KG1 (cell line): ENCODE data around the gene SLC26A8.
"Not testable (repeated sequence)": the region's sequence is repeated elsewhere in the genome, so short reads cannot be mapped to it uniquely, and the experiment has no call there.

Experiments
- DNase-seq: peaks from one replicate; lab custom pipeline; 2025; lab: John Stamatoyannopoulos, UW

Gene SLC26A8

GRCh38 chr6:35911871-35912653 is 112.4 kb downstream of the SLC26A8 start:
- DNase-seq, result no peak

- DNase-seq, result not testable (repeated sequence)
These were observed 114.9 kb downstream of the SLC26A8 start for GRCh38 chr6:35909571-35909970.

GRCh38 chr6:35908753-35909401 is 115.6 kb downstream of the SLC26A8 start:
- DNase-seq, result not testable (repeated sequence)

DNA sequence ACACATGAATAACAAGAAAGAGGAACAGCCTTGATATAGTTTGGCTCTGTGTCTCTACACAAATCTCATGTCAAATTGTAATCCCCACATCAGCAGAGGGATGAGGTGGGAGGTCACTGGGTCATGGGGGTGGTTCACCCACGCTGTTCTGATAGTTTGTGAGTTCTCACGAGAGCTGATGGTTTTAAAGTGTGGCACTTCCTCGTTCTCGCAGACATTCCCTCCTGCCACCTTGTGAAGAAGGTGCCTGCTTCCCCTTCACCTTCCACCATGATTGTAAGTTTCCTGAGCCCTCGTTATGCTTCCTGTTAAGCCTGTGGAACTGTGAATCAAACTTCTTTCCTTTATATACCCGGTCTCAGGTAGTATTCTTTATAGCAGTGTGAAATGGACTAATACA is 116.7 kb downstream of the SLC26A8 start:
- DNase-seq, result no peak

- DNase-seq, result no peak
These were observed 118.0 kb downstream of the SLC26A8 start for GRCh38 chr6:35906499-35906846.

GRCh38 chr6:35905841-35906498 is 118.5 kb downstream of the SLC26A8 start:
- DNase-seq, result no peak

DNA sequence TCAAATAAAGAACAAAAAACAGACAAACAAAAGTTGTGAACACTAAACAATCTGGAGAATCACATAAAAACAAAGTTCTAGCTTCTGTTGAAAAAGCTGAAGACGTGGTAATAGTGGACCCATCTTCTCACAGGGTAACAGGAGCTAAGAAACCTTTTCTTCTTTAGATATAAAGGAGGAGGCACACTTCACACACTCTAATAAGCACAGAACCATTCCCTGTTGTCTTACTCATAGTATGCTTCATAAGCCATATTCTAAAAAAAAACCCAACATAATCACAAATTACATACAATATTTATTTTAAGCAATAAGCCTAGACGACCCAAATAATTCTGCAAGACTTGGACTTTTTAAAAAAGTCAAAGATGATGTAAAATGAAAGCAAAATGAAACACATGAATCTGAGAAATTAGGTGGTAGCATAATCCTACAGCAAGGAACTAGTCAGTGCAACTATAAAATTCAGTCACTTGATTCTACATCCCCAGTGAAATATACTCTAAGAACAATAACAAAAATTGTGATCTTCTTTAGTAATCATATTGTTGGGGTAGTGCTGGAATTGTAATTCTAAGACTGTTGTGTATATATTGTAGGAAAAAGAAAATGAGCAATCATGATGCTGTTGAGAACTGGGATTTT is 119.2 kb downstream of the SLC26A8 start:
- DNase-seq, result no peak

DNA sequence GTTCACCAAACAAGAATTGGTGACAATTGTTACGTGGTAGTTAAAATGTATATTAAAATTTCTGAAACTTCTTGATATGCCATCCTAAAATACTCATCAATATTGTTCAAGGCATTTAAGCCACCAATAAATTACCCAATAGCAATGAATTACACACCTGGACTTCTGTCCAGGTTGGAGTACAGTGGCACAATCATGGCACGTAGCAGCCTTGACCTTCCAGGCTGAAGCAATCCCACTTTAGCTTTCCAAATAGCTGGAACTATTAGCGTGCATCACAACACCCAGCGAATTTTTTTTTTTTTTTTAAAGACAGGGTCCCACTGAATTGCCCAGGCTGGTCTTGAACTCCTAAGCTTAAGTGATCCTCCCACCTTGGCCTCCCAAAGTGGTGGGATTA is 120.8 kb downstream of the SLC26A8 start:
- no peak for DNase-seq

GRCh38 chr6:35900448-35900847 is 124.0 kb downstream of the SLC26A8 start:
- no peak for DNase-seq

DNA sequence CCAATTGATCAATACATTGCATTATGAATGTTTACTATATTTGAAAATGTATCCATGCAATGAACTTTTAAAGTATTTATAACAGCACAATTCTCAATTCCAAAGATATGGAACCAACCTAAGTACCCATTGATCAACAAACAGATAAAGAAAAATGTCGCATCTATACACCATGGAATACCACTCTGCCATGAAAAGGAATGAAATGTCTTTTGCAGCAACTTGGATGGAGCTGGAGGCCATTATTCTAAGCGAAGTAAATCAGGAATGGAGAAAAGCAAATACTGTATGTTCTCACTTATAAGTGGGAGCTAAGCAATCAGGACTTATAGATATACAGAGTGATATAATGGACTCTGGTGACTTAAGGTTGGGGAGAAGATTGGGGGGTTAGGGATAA is 126.4 kb downstream of the SLC26A8 start:
- no peak for DNase-seq

GRCh38 chr6:35897486-35897885 is 127.0 kb downstream of the SLC26A8 start:
- no peak for DNase-seq

GRCh38 chr6:35897036-35897435 is 127.4 kb downstream of the SLC26A8 start:
- no peak for DNase-seq

DNA sequence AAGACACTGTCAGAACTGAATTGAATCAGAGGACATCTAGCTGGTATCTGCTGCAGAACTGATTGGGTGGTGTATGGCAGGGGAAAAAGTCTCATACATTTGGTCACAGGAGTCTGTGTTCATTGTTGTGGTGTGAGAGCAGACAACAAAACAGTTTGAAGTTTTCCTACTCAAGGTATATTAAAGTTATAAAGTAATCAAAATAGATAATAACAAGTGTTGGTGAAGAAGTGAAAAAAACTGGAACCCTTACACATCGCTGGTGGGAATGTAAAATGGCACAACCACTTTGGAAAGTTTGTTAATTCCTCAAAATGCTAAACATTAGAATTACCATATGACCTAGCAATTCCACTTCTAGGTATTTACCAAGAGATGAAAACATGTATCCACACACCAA is 128.2 kb downstream of the SLC26A8 start:
- DNase-seq, result no peak

DNA sequence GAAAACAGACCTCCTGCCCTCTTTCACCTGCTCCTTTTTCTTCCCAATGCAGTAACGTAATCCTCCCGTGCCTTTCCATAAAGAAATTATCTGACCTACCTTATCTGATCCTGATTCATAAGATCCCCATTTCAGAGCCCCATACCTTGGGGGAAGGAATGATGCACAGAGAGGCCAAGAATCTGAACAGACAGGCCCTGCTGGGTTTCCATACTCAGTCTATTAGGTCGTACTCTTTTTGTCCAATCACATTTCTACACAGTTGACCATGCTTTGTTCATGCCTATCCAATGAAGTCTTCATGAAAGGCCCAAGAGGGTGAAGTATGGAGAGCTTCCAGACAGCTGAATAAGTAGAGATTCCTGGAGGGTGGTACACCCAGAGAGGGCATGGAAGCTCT is 128.9 kb downstream of the SLC26A8 start:
- no peak for DNase-seq

DNA sequence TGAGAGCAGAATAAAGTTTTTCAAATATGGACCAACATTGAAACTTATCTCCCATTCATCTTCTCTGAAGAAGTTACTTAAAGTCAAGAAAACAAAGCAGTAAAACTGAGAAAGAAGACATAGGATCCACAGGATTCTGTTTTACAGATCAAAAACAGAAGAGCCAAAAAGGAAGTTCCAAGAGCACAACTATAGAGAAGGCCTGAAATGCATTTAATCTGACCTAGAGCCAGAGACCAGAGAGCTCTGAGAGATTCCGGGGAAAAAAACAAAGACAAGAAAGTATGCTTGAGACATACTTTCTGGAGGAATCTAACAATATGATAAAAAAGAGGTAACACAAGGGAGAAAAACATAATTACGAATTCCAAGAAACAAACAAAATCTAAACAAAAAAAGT is 129.7 kb downstream of the SLC26A8 start:
- DNase-seq, result no peak
